ENCODE measurements around the gene GOLGA6C. TPM values are rescaled to one million over a fixed set of nuclear protein-coding genes. Genes with fewer than 3 reads are reported as not detected.

The GOLGA6C gene
- total RNA-seq, 2 experiments from 2014 or later, result not detected

Other genes starting within 250 kb of the GOLGA6C start
- gene PPCDC, start 234.7 kb upstream of the GOLGA6C start, total RNA-seq, result 10 to 100 TPM; 25.7 to 26.6 TPM
- gene C15orf39, start 56.5 kb upstream of the GOLGA6C start, total RNA-seq, result 10 to 100 TPM; 22.1 to 24.1 TPM
- gene GOLGA6D, start 24.5 kb downstream of the GOLGA6C start, total RNA-seq, result not detected
- 10 to 100 TPM; 67.1 to 72.3 TPM for gene COMMD4, start 77.7 kb downstream of the GOLGA6C start, total RNA-seq
- 10 to 100 TPM; 11.6 to 11.7 TPM for gene NEIL1, start 88.7 kb downstream of the GOLGA6C start, total RNA-seq
- 100 to 1,000 TPM; 170 to 181 TPM for gene MAN2C1, start 110.3 kb downstream of the GOLGA6C start, total RNA-seq
- gene SIN3A, start 193.4 kb downstream of the GOLGA6C start, total RNA-seq, result 10 to 100 TPM; 67.5 to 72.4 TPM